Activated naive CD8-positive, alpha-beta T cell treated with anti-CD3 and anti-CD28 coated beads, Interleukin-2, amount 10 ng/mL, durations not matched to agents 7 days and 5 days (primary cell): ENCODE data around the gene IGF2BP2. TPM values are rescaled to one million over a fixed set of nuclear protein-coding genes. Genes with fewer than 3 reads are reported as not detected.
"Not testable (repeated sequence)": the region's sequence is repeated elsewhere in the genome, so short reads cannot be mapped to it uniquely, and the experiment has no call there.

Source experiments
- ATAC-seq: fragments of 150-1000 bp; cut with Tn5 transposase; one replicate; pipeline ENCODE4 v1.10.0; 2021; ENCODE audit warnings: low read depth, moderate library complexity
- POLR2A ChIA-PET: fragments of 350-600 bp; sonication (Branson Sonifier 250); formaldehyde crosslinking; loops from one replicate; lab custom pipeline; 2021; ENCODE audit warnings: antibody characterized with exemption; lab: Charles Lee
- DNase-seq: peaks from one replicate; pipeline ENCODE4 v3.0.0; 2021
- H3K27ac Mint-ChIP-seq: one replicate; pipeline ENCODE4 v1.8.0; 2022; ENCODE audit warnings: mild to moderate bottlenecking, mixed read lengths
- H3K27me3 Mint-ChIP-seq: one replicate; pipeline ENCODE4 v1.8.0; 2022; ENCODE audit warnings: mild to moderate bottlenecking, moderate library complexity, mixed read lengths
- H3K36me3 Mint-ChIP-seq: one replicate; pipeline ENCODE4 v1.8.0; 2021; ENCODE audit warnings: mild to moderate bottlenecking, mixed read lengths
- H3K4me1 Mint-ChIP-seq: one replicate; pipeline ENCODE4 v1.8.0; 2021; ENCODE audit warnings: mixed read lengths
- H3K4me3 Mint-ChIP-seq: one replicate; pipeline ENCODE4 v1.8.0; 2022; ENCODE audit warnings: mild to moderate bottlenecking, moderate library complexity, mixed read lengths
- H3K9me3 Mint-ChIP-seq: one replicate; pipeline ENCODE4 v1.8.0; 2021; ENCODE audit warnings: mixed read lengths
- total RNA-seq, 2 experiments: library from RNA; stranded (reverse); gene quantifications; one replicate each; pipeline ENCODE4 v1.2.3, GENCODE V29; 2021

IGF2BP2 gene
- total RNA-seq, 2 experiments from 2014 or later: 0.11 to 1.2 TPM

DNA sequence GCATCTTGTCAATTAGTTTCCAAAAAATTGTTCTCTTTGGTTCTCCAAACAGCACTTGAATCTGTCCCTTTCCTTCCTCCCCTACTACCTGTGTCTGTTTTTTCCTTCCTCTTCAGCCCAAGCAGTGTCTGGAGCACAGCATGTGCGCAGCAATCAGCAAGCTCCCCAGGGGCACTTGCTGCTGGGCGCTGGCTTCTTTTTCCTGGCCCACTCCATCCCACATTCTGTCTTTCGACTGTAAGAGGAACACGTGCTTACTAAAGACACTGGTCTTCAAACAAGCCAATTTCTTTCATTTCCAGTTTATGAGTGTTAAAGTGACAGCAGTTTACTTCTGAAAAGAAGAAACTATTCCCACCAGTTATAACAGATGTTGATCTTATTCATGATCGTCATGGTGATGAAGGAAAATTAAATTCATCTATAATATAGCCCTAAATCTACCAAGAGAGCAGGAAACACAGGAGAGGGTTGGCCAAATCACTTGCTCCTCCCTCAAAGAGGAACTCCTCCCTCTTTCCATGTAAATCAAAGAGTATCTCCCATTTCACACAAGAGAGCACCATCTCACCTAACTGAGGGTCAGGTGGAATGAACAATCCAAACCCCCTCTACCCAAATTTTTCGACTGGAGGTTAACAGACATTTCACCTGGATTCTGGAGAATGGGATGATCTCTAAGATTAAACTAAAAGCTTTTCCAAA is 115.4 kb downstream of the IGF2BP2 start:
- POLR2A ChIA-PET: no interaction called here
- H3K4me1 Mint-ChIP-seq: no peaks in the 10 kb centered on the region
- ATAC-seq: no peak
- no peak overlapping the region for H3K4me3 Mint-ChIP-seq
- no peak for DNase-seq
- no peaks in the 10 kb centered on the region for H3K9me3 Mint-ChIP-seq
- peaks cover 26% of the 10 kb centered on the region for H3K27me3 Mint-ChIP-seq
- H3K36me3 Mint-ChIP-seq: no peaks in the 10 kb centered on the region
- H3K27ac Mint-ChIP-seq: no peak overlapping the region

DNA sequence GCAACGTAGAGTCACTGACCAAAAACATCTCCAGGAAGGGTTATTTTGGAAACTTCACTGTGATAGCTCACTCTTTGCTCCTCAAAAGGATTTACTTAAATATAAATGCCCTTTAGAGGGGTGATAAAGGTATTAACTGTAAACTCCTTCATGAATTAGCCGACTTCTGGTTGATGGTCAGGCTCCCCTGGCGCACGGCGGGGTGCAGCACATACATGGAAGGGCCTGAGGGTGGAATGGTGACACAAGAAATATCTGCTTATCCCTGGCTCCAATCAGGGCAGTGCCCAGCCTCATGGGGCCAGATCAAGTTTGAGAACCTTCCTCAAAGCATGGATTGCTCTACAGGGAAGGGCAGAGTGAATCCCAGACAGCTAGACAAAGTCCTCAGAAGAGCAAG is 116.5 kb downstream of the IGF2BP2 start:
- no peaks in the 10 kb centered on the region for H3K36me3 Mint-ChIP-seq
- ATAC-seq (no peak), DNase-seq (no peak)
- H3K27ac Mint-ChIP-seq: no peak overlapping the region
- H3K27me3 Mint-ChIP-seq: peaks cover 27% of the 10 kb centered on the region
- POLR2A ChIA-PET: no interaction called here
- H3K4me1 Mint-ChIP-seq: no peaks in the 10 kb centered on the region
- no peak overlapping the region for H3K4me3 Mint-ChIP-seq
- no peaks in the 10 kb centered on the region for H3K9me3 Mint-ChIP-seq

DNA sequence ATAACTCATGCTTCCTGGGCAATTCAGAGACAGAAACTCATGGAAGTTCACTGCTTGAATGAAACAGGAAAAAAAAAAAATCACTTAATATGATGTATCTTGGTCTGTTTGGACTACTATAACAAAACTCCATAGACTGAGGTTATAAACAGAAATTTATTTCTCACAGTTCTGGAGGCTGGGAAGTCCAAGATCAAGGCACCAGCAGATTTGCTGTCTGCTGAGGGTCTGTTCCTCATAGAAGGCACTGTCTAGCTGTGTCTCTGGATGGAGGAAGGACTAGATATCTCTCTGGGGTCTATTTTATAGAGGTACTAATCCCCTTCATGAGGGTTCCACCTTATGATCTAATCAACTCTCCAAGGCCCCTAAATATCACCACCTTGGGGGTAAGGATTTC is 119.3 kb downstream of the IGF2BP2 start:
- H3K36me3 Mint-ChIP-seq: no peaks in the 10 kb centered on the region
- POLR2A ChIA-PET: no interaction called here
- no peak for ATAC-seq

DNA sequence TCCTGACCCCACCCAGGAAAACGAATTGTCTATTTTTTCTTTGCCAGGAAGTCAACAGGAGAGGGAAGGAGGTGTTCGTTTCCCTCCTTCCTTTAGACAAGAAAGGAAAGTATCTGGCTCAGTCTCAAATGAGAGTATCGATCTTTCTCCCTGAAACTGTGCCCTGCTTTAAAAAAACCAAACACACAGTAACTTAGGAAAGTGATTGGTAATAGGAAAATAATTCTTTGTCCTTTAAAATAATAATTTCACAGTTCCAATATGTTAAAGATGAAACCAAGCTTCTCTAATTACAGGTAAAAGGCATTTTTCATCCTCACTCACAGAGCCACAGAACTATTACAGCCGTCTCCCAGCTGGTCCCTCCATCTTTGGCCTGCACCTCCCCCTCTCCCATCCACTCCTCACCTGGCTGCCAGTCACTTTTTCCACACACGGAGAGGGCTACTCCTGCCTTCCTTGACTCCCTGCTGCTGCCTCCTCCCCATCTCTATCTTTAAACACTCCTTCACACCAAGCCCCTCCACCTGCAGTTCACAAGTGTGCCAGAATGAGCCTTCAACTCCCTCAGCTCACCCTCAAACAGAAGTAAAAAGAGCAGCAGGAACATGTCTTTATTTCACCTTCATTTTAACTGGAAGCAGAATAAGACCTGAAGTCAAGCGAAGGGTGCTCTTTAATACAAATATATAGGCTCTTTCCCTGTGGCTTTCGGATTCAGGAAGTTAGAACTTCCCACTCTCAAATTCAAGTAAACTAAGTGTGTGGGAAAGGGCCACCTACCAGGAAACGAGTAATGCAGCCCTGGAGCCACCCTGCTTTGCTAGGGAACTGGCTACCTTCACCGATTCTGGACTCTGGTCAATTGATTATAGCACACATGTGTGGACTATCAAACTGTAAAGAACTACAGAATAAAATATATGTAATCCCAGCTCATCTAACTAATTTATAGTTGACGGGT is 122.3 kb downstream of the IGF2BP2 start:
- no peak for ATAC-seq
- DNase-seq: no peak

More for the DNA sequence above, 119.3 kb downstream of the IGF2BP2 start:
- DNase-seq: no peak
- no peak overlapping the region for H3K27ac Mint-ChIP-seq
- no peaks in the 10 kb centered on the region for H3K9me3 Mint-ChIP-seq
- H3K4me3 Mint-ChIP-seq: no peak overlapping the region
- no peaks in the 10 kb centered on the region for H3K4me1 Mint-ChIP-seq
- H3K27me3 Mint-ChIP-seq: peaks cover 30% of the 10 kb centered on the region

DNA sequence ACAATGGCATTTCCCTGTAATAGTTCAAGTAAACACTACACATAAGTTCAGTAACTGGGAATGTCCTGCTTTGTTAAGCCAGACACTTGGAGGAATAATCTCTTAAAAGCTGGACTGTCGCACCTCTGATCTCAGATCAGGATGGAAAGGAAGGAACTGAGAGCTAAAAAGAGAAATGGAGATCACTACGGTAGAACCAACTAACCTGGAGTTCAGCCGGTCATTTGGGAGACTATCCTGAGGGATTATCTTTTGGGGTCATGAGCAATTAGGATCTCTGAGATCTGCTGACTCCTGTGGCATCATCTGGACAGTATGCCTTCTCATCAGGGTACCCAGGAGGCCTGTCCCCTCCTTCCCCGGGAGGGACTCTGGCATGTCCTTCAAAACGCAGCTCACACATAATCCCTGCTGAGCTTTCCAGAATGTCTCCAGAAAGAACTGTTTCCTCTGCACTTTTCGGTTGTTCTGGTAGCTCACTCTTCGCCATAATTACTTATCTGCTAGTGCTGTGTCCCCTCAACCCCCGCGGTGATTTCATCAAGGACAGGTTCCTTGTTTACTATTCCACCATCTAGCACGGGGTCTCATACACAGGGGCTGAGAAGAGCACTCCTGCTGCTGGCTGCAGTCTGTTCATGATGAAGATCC is 123.1 kb downstream of the IGF2BP2 start:
- no peak overlapping the region for H3K4me3 Mint-ChIP-seq
- ATAC-seq: no peak
- no peak overlapping the region for H3K27ac Mint-ChIP-seq
- POLR2A ChIA-PET: no interaction called here
- peaks cover 24% of the 10 kb centered on the region for H3K27me3 Mint-ChIP-seq
- H3K4me1 Mint-ChIP-seq: no peaks in the 10 kb centered on the region
- no peaks in the 10 kb centered on the region for H3K9me3 Mint-ChIP-seq
- DNase-seq: no peak
- H3K36me3 Mint-ChIP-seq: no peaks in the 10 kb centered on the region

More for the DNA sequence above, 122.3 kb downstream of the IGF2BP2 start:
- Mint-ChIP-seq H3K27ac (no peak overlapping the region), H3K4me1 (no peaks in the 10 kb centered on the region), H3K9me3 (no peaks in the 10 kb centered on the region), H3K27me3 (peaks cover 24% of the 10 kb centered on the region), H3K36me3 (no peaks in the 10 kb centered on the region), H3K4me3 (no peak overlapping the region)
- POLR2A ChIA-PET: no interaction called here

DNA sequence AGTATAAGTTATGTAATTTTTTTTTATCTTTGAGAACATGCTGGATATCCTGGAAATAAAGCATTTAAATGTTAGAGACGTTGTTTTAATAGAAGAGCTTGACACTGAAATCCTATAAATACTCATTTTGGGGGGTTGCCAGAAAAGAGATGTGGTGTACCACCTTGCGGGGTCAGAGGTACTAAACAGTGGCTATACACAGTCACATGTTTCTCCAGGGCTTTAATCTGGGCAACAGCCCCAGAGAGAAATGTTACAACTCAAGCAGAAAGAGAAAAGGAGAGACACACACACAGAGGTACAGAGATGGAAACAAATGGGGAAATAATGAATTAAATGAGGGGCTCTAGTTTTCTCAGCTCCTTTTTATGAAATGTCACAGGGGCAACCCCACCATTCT is 124.9 kb downstream of the IGF2BP2 start:
- peaks cover 40% of the 10 kb centered on the region for H3K27me3 Mint-ChIP-seq
- no peaks in the 10 kb centered on the region for H3K9me3 Mint-ChIP-seq
- no peak for DNase-seq
- POLR2A ChIA-PET: no interaction called here
- no peak for ATAC-seq
- H3K27ac Mint-ChIP-seq: no peak overlapping the region
- no peak overlapping the region for H3K4me3 Mint-ChIP-seq
- no peaks in the 10 kb centered on the region for H3K36me3 Mint-ChIP-seq
- no peaks in the 10 kb centered on the region for H3K4me1 Mint-ChIP-seq

DNA sequence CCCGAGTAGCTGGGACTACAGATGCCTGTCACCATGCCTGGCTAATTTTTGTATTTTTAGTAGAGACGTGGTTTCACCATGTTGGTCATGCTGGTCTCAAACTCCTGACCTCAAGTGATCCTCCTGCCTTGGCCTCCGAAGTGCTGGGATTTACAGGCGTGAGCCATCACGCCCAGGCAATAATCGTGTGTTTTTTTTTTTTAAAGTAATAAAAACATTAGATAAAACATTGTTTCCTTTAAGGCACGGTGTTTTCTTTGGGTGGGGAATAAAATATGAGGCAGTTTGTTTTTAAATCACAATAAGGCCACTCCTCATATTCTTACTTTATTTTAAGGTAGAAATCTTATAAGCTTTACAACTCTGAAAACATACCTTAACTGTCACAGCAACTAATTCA is 127.6 kb downstream of the IGF2BP2 start:
- H3K27me3 Mint-ChIP-seq: peaks cover 40% of the 10 kb centered on the region
- DNase-seq, H3K4me1 Mint-ChIP-seq, H3K4me3 Mint-ChIP-seq, H3K9me3 Mint-ChIP-seq, ATAC-seq, POLR2A ChIA-PET, H3K27ac Mint-ChIP-seq, H3K36me3 Mint-ChIP-seq: not testable (repeated sequence)

DNA sequence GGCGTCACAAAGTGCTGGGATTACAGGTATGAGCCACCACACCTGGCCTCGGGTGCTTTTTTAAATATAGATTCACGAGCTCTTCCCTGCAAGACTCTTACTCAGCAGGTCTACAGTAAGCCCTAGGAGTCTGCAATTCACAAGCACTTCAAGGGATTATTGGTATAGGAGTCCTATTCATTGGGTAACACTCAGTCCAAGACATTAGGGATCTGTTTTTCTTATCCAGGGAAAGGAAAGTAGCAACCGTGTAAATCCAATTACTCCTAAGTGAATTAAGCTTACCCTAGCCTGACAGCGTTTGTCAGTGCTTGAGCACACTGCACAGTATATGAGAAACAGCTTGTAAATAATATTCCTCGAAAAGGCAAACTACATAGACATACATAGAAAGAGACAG is 128.8 kb downstream of the IGF2BP2 start:
- no peaks in the 10 kb centered on the region for H3K36me3 Mint-ChIP-seq
- no peak overlapping the region for H3K4me3 Mint-ChIP-seq

DNA sequence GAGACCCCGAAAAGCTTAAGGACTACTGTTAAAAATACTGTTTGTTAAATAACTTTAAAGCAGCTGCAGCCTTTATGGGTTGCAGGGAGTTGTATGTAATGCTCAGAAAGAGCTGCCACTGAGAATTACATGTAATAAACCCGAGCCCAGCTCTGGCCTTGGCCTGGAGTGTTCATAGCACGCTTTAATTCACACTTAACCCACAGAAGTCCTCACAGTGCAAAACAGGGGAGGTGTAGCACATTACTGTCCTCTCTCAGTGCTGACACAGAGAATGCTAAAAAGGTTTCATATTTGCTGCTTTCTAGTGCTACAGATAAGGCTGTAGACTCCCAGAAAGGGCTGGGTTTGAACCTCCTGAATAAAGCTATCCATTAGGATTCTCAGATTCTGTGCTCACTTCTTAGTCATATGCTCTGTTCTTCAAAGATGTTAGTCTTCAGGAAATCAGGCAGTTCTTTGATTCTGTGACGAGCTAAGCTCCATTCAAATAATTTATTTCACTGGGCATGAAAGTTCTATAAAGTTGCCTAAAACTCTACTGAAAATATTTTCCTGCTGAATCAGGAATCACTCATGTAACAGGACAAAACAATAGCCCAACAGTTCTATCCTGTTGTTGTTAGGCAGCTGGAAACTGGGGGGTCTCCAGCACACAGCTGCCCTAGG is 130.7 kb downstream of the IGF2BP2 start:
- POLR2A ChIA-PET: no interaction called here
- H3K4me1 Mint-ChIP-seq: no peaks in the 10 kb centered on the region
- no peak overlapping the region for H3K4me3 Mint-ChIP-seq
- H3K36me3 Mint-ChIP-seq: no peaks in the 10 kb centered on the region
- H3K27me3 Mint-ChIP-seq: peaks cover 26% of the 10 kb centered on the region
- H3K27ac Mint-ChIP-seq: no peak overlapping the region
- H3K9me3 Mint-ChIP-seq: no peaks in the 10 kb centered on the region
- DNase-seq: no peak
- ATAC-seq: no peak

More for the DNA sequence above, 128.8 kb downstream of the IGF2BP2 start:
- POLR2A ChIA-PET: no interaction called here
- Mint-ChIP-seq H3K9me3 (no peaks in the 10 kb centered on the region), H3K4me1 (no peaks in the 10 kb centered on the region), H3K27ac (no peak overlapping the region), H3K27me3 (peaks cover 31% of the 10 kb centered on the region)
- DNase-seq (no peak), ATAC-seq (no peak)

DNA sequence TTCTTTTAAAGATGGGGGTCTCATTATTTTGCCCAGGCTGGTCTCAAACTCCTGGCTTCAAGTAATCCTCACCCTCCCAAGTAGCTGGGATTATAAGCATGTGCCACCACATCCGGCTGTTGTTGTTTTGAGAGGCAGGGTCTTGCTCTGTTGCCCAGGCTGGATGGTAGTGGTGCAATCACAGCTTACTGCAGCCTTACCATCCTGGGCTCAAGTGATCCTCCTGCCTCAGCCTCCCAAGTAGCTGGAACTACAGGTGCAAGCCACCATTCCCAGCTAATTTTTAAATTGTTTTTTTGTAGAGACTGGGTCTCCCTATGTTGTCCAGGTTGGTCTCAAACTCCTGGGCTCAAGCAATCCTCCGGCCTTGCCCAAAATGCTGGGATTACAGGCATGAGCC is 133.2 kb downstream of the IGF2BP2 start:
- H3K27me3 Mint-ChIP-seq: peaks cover 29% of the 10 kb centered on the region
- H3K9me3 Mint-ChIP-seq: no peaks in the 10 kb centered on the region
- no peaks in the 10 kb centered on the region for H3K4me1 Mint-ChIP-seq
- H3K4me3 Mint-ChIP-seq: no peak overlapping the region
- H3K36me3 Mint-ChIP-seq: no peaks in the 10 kb centered on the region
- ATAC-seq (no peak), DNase-seq (no peak)
- H3K27ac Mint-ChIP-seq: no peak overlapping the region
- POLR2A ChIA-PET: no interaction called here

DNA sequence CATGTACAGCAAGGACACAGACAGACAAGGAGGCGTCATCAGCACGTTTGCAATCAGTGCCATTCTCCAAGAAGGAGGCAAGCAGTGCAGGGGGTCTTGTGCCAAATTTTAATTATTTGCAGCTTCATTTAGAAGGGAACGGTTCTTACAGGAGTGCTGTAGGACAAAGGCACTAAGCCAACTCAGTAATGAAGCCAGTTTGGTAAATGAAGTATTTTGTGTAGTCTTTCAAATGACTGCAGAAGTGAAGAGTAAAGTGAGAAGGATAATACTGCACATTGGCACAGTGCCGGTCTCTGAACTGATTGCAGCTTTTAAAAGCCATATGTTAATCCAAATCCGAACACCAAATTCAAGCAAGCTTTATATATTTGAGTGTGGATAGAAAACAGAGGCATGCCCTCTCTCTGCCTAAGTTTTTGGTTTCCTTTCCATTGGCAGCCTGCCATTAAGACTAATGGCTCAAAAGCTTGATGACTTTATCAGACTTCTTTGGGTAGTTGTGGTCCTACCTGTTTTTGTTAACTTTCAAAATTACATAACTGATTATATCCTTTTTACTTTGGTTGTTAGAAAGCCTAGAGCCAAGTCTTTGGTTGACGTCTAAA is 137.5 kb downstream of the IGF2BP2 start:
- no peaks in the 10 kb centered on the region for H3K4me1 Mint-ChIP-seq

DNA sequence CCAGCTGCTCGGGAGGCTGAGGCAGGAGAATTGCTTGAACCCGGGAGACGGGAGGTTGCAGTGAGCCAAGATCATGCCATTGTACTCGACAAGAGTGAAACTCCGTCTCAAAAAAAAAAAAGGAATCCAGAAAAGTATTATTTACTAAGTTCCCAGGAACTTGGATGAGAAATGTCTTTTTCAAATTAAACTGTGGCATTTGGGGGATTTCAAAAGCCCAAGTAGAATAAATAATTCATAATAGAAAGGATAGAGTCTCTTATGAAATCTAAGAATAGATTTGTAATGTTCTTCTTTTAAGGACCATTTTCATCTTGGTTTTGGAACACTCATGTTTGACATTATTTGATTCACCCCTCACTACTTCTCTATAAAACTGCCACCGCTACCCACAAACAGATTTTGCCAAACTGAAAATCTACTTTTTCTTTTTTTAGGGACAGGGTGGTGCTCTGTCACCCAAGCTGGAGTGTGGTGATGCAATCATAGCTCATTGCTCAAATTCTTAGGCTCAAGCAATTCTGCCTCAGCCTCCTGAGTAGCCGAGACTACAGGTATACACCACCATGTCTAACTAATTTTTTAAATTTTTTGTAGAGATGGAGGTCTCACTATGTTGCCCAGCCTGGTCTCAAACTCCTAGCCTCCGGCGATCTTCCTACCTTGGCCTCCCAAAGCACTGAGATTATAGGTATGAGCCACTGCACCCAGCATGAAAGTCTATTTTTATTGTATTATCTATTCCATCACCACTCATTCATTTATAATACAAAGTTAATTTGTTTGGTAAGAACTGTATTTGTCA is 139.4 kb downstream of the IGF2BP2 start:
- no peaks in the 10 kb centered on the region for H3K36me3 Mint-ChIP-seq
- H3K27ac Mint-ChIP-seq: no peak overlapping the region
- H3K9me3 Mint-ChIP-seq: no peaks in the 10 kb centered on the region
- peaks cover 24% of the 10 kb centered on the region for H3K27me3 Mint-ChIP-seq
- H3K4me1 Mint-ChIP-seq: no peaks in the 10 kb centered on the region
- no peak for DNase-seq
- POLR2A ChIA-PET: no interaction called here
- no peak overlapping the region for H3K4me3 Mint-ChIP-seq
- ATAC-seq: no peak

More for the DNA sequence above, 137.5 kb downstream of the IGF2BP2 start:
- Mint-ChIP-seq H3K27ac (no peak overlapping the region), H3K4me3 (no peak overlapping the region), H3K9me3 (no peaks in the 10 kb centered on the region), H3K36me3 (no peaks in the 10 kb centered on the region), H3K27me3 (peaks cover 19% of the 10 kb centered on the region)
- POLR2A ChIA-PET: no interaction called here
- ATAC-seq (no peak), DNase-seq (no peak)
